ENCODE results near the gene NMT2.

NMT2 gene

DNA sequence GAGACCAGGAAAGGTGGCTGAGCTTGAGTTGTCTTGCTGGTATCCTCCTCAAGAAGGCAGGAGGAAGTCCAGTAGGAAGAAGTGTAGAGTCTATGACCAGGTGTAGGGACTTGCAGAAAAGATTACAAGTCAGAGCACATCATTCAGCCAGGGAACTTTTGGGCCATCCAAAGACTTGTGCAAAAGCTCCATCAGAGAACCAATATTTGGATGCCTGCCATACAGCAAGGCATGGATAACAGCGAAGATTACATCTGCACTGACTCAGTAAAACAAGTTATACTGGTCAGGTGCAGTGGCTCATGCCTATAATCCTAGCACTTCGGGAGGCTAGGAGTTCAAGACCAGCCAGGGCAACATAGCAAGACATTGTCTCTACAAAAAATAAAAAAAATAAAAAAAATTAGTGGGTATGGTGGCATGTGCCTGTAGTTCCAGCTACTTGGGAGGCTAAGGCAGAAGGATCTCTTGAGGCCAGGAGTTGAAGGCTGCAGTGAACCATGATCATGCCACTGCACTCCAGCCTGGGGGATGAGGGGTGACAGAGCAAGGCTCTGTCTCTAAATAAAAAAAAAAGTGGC, 13.2 kb upstream of the NMT2 start:
- DNase-seq (ENCODE audit: low spot score), result no peak

GRCh38 chr10:15180736-15181135, 12.2 kb upstream of the NMT2 start:
- no peak for DNase-seq (ENCODE audit: low spot score)

DNA sequence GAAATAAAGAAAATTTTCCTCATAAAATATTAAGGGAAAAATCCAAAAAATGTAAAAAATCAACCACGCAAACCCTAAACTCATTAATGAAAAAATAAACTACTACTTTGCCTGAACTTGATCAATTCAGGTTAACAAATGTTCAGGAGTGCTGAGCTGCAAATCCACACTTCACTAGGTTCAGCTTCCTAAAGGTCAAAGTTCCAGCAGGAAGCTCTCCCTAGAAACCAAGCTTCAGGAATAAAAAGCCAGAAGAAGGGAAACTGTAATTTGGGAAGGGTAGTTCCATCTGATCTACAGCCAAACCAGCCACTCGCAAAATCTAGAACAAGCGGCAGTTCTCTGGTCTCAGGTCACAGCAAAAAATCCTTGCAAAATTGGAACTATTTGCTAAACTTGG, 7.8 kb upstream of the NMT2 start:
- DNase-seq (ENCODE audit: low spot score), result no peak

GRCh38 chr10:15175587-15175986, 7.1 kb upstream of the NMT2 start:
- DNase-seq (ENCODE audit: low spot score), result no peak

GRCh38 chr10:15172306-15172840, 3.9 kb upstream of the NMT2 start:
- no peak for DNase-seq (ENCODE audit: low spot score)

- no peak for DNase-seq (ENCODE audit: low spot score)
Observed at GRCh38 chr10:15169555-15170401, 1.3 kb upstream of the NMT2 start.

DNA sequence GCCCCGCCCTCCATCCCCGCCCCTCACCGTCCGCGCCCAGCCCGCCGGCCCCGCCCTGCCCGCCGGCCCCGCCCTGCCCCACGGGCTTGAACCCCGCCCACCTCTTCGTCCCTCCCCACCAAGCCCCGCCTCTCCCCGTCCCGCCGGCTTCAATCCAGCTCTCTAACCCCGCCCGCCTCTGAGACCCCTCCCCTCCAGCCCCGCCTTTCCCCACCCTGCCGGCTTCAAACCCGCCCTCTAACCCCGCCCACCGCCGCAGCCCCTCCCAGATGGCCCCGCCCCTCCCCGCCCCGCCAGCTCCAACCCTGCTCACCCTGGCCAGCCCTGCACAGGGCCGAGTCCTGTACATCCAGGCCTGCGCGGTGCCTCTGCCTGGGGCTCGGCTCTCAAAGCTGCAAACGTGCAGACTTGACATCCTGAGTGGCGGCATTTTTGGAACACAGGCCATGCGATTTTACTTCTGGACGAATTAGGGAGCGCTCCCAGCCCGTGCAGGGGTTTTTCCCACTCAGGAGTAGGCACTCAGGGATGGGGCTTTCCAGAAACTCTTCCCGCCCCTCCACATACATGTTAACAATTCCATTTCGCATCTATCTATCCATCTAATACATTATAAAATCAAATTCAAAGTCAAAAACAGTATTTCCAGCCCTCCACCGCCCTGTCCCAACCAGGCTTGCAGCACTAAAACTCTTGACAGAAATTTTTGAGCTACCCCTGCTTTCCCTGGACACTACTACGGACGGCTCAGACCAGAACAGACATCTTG, 477 bp upstream of the NMT2 start:
- peak; percentile 85 for DNase-seq (ENCODE audit: low spot score)

DNA sequence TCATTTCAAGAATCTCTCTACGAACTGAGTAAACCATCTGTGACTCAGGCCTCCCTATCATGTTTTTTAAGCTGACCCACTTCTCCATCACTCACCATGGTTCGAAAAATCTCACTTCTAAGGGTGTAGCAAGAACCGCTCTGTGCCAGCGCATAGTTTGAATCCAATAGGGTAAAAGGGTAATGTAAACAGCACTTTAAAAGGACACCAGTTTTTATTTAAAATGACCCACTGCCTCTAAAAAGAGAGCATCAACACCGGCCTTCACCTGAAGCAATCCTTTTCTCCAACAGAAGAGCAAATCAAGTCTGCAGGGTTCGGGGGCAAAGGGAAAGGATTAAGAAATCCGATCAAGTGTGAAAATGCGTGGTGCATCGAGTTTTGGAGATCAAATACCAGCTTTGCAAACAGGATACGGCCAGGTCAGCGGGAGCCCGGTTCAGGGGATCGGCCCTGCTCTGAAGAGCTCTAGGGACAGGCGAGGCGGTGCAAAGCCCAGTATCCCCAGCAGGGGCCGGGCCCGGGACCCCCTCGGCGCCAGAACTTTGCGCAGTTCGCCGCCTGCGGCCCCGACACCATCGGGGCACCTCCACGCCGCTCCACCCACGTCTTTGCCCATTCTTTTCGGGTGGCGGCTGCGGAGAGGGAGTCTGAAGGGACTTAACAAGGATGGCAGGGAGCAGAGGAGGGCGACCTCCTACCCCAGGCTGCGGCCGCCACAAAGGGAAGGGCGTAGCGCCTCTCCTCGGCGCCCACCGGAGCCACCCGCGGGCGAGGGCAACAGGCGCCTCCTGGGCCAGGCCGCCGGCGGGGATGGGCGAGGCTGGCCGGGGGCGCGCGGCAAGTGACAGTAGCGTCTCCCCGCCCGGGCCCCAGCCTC, 842 bp downstream of the NMT2 start:
- peak; percentile 37 for DNase-seq (ENCODE audit: low spot score)

DNA sequence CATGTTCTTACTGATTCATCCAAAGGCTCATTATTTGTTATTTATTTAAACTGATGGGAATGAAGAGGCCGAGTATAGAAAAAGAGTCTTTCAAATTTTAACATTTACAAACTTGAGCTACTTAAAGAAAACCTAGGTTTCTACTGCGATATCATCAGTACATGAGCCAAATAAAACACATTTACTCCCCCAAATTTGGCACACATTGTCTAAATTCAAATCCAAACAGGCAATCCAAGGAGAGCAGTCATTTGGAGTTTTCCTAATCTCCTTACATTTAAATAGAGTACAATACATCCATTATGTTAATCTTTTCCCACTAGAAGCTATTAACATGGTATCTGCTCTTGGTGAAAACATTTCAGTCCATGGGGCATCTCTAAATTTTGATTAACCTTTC, 2.2 kb downstream of the NMT2 start:
- no peak for DNase-seq (ENCODE audit: low spot score)

DNA sequence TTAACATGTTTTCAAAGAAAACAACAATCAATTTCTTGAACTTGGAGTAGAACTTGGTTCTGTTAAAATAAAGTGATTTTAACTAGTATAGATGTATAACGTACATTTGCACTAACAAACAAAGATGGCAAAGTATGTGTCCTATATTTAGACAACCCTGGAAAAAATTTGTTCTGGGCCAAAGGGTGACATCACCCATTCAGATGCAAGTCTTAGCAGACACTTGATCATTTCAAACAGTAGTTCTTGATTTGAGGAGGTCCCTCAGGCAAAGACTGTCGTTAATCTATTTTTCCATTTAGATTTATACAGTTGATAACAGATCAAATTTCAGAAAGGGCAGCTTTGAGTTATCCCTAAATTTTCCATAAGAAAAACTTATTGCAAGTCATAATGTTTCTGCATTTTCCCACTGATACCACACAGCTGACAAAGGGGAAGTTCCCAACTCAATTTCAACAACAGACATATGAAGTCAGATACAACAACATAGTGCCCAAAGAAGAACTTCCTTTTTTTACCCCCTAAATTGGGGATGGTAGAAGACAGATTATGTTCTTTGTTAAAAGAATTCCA, 5.2 kb downstream of the NMT2 start:
- DNase-seq (ENCODE audit: low spot score), result no peak

- DNase-seq (ENCODE audit: low spot score), result no peak
Observed at GRCh38 chr10:15158972-15159371, 9.5 kb downstream of the NMT2 start.

DNA sequence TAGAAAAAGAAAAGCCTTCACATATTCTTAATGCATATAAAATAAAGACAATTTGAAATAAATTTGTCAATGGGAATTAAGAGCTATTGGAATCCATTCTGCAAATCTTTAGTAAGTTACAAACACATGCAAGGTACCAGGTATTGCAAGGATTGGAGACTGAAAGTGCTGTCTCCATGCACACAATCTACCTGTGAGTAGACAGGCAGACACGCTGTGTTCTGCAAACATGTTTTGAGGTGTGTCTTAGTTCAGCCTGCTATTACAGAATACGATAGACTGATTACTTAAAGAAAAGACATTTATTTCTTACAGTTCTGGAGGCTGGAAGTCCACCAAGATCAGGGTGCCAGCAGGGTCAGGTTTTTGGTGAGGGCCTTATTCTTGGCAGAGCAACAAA, 10.0 kb downstream of the NMT2 start:
- no peak for DNase-seq (ENCODE audit: low spot score)

DNA sequence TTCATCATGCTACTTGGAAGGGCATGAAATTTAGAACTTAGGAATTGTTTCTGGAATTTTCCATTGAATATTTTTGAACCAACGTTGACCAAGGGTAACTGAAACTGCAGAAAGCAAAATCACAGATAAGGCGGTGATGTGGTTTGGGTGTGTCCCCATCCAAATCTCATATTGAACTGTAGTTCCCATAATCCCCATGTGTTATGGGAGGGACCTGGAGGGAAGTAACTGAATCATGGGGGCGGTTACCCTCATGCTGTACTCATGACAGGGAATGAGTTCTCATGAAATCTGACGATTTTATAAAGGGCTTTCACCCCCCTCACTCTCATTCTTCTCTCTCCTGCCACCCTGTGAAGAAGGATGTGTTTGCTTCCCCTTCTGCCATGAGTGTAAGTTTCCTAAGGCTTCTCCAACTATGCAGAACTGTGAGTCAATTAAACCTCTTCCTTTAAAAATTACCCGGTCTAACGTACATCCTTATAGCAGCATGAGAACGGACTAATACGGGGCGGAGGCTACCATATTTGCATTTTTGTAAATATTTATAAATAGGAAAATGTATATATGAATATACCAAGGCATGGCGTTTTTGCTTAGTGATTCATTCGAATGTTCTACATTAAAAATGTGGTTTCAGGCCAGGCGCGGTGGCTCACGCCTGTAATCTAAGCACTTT, 12.4 kb downstream of the NMT2 start:
- no peak for DNase-seq (ENCODE audit: low spot score)

GRCh38 chr10:15152556-15152955, 15.9 kb downstream of the NMT2 start:
- no peak for DNase-seq (ENCODE audit: low spot score)

GRCh38 chr10:15150563-15150962, 17.9 kb downstream of the NMT2 start:
- no peak for DNase-seq (ENCODE audit: low spot score)

- DNase-seq (ENCODE audit: low spot score), result no peak
Observed at GRCh38 chr10:15149042-15149771, 19.3 kb downstream of the NMT2 start.

DNA sequence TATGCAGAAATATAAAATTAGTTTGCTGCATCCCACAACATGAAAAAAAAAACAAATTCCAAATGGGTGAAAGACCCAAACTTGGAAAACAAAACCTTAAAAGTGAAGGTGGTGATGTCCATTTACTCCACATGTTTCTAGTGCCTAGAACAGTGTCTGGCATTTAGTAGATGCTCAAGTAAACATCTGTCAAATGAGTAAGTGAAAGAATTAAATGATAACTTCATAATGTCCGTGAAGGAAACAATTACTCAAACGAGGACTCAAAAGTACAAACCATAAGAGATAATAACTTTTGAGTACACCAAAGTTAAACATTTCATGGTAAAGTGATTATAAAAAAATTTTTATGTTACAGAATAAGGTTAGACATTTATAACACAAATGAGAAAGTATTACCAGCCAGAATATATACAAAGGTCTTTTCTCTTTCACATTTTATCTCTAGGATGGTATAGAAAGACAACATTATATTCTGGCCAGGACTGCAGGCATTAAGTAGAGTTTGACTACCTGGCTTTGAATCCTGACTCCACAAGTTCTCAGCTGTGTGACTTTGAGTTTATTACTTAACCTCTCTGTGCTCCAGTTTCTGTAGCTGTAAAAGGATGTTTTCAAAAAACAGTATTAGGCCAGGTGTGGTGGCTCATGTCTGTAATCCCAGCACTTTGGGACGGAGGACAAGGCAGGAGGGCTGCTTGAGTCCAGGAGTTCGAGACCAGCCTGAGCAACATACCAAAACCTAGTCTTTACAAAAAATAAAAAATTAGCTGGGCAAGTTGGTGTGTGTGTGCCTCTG, 20.7 kb downstream of the NMT2 start:
- no peak for DNase-seq (ENCODE audit: low spot score)

DNA sequence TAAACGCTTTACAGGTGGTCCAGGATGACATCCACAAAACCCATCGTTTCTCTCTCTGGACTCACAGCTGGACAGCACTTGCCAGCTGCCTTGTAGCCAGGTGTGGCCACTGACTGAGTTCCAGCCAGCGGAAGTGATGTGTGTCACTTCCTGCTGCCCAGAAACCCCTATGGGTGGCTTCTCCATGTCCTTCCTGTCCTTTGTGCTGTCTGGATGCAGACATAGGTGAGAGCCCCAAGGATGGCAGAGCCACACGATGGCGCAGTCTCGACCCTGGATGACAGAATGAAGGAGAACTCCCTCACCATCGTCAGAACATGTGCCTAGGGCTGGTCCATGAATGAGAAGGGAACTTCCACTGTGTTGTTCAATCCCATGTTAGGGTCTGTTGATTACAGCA, 22.1 kb downstream of the NMT2 start:
- no peak for DNase-seq (ENCODE audit: low spot score)

DNA sequence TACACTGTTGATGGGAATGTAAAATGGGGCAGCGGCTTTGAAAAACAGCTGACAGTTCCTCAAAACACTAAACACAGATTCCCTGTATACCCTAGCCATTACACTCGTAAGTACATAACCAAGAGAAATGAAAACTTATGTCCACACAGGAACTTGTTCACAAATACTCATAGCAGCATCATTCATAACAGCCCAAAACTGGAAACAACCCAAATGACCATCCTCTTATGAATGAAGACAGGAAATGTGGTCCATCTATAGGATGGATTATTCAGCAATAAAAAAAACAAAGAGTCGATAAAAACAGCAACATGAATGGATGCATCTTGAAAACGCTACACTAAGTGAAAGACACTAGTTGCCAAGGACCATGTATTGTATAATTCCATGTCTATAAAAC, 23.7 kb downstream of the NMT2 start:
- no peak for DNase-seq (ENCODE audit: low spot score)

Measured in NAMALWA (cell line).